Measurements from ENCODE around the gene DDX10. TPM values are rescaled to one million over a fixed set of nuclear protein-coding genes. Genes with fewer than 3 reads are reported as not detected.
"Not testable (repeated sequence)": the region's sequence is repeated elsewhere in the genome, so short reads cannot be mapped to it uniquely, and the experiment has no call there.

Gene DDX10
- total RNA-seq, 1 experiment from 2014 or later: 72.2 TPM

DNA sequence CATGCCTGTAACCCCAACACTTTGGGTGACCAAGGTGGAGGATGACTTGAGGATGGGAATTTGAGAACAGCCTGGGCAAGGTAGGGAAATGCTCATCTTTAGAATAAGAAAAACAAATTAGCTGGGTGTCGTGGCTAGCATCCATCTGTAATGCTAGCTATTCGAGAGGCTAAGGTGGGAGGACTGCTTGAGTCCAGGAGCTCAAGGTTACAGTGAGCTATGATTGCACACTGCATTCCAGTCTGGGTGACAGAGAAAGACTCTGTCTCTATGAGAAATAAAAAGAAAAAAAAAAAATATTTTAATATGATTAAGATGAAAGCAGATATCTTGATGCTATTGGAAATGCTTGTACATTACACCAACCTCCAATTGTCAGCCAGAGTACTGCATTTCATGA lies 28.6 kb upstream of the DDX10 start:
- H3K27ac ChIP-seq (ENCODE audit: low read depth, low read length, poor library complexity, severe bottlenecking): no peak overlapping the region
- no peak for DNase-seq (ENCODE audit: low spot score)
- H3K27me3 ChIP-seq (replicated peaks; ENCODE audit: insufficient read depth, low read depth, low read length, poor library complexity): peaks cover 12% of the 10 kb centered on the region
- no TSS peak for BruUV-seq (replicated peaks)
- intact Hi-C loops (cut with micrococcal nuclease; ENCODE audit: unreplicated experiment): no loop called here
- ChIA-PET POLR2A (ENCODE audit: low non-redundant PET) (no interaction called here), CTCF (no interaction called here)
- TF ChIP-seq, protein P1, sequence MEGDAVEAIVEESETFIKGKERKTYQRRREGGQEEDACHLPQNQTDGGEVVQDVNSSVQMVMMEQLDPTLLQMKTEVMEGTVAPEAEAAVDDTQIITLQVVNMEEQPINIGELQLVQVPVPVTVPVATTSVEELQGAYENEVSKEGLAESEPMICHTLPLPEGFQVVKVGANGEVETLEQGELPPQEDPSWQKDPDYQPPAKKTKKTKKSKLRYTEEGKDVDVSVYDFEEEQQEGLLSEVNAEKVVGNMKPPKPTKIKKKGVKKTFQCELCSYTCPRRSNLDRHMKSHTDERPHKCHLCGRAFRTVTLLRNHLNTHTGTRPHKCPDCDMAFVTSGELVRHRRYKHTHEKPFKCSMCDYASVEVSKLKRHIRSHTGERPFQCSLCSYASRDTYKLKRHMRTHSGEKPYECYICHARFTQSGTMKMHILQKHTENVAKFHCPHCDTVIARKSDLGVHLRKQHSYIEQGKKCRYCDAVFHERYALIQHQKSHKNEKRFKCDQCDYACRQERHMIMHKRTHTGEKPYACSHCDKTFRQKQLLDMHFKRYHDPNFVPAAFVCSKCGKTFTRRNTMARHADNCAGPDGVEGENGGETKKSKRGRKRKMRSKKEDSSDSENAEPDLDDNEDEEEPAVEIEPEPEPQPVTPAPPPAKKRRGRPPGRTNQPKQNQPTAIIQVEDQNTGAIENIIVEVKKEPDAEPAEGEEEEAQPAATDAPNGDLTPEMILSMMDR (conservative IDR thresholded peaks at IDR 0.05; ENCODE audit: low read depth, low read length): no peak
- no peak for TF ChIP-seq EZH2 (IDR thresholded peaks at IDR 0.05; ENCODE audit: borderline replicate concordance, low read depth, low read length, poor library complexity, severe bottlenecking)
- no peaks in the 10 kb centered on the region for H3K9me3 ChIP-seq (ENCODE audit: low read depth, low read length, poor library complexity, severe bottlenecking)
- no peaks in the 10 kb centered on the region for H3K36me3 ChIP-seq (ENCODE audit: insufficient read depth, low read length, poor library complexity, severe bottlenecking)
- H3K4me3 ChIP-seq (ENCODE audit: low read depth, low read length, poor library complexity, severe bottlenecking): no peak overlapping the region
- no peaks in the 10 kb centered on the region for H3K4me1 ChIP-seq (ENCODE audit: insufficient read depth, low read length, poor library complexity, severe bottlenecking)

DNA sequence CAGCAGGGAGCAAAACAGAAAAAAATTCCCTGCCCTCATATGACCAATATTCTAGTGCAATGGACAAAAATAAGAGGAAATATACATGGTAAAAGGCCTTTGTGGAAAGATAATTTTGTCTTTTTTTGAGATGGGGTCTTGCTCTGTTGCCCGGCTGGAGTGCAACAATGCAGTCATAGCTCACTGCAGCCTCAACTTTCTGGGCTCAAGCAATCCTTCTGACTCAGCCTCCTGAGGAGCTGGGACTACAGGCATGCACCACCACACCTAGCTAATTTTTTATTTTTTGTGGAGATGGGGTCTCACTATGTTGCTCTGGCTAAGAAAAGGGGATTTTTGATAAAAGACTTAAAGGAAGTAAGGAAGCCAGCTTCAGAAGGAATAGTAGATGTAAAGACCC lies 25.7 kb upstream of the DDX10 start:
- Histone ChIP-seq H3K4me3 (ENCODE audit: low read depth, low read length, poor library complexity, severe bottlenecking) (no peak overlapping the region), H3K27ac (ENCODE audit: low read depth, low read length, poor library complexity, severe bottlenecking) (no peak overlapping the region), H3K27me3 (replicated peaks; ENCODE audit: insufficient read depth, low read depth, low read length, poor library complexity) (peaks cover 12% of the 10 kb centered on the region), H3K9me3 (ENCODE audit: low read depth, low read length, poor library complexity, severe bottlenecking) (no peaks in the 10 kb centered on the region), H3K4me1 (ENCODE audit: insufficient read depth, low read length, poor library complexity, severe bottlenecking) (no peaks in the 10 kb centered on the region), H3K36me3 (ENCODE audit: insufficient read depth, low read length, poor library complexity, severe bottlenecking) (no peaks in the 10 kb centered on the region)
- intact Hi-C loops (cut with micrococcal nuclease; ENCODE audit: unreplicated experiment): no loop called here
- CTCF ChIA-PET: no interaction called here
- DNase-seq (ENCODE audit: low spot score): no peak
- POLR2A ChIA-PET (ENCODE audit: low non-redundant PET): no interaction called here
- TF ChIP-seq EZH2 (IDR thresholded peaks at IDR 0.05; ENCODE audit: borderline replicate concordance, low read depth, low read length, poor library complexity, severe bottlenecking): no peak
- TF ChIP-seq, protein P1 (conservative IDR thresholded peaks at IDR 0.05; ENCODE audit: low read depth, low read length): no peak
- no TSS peak for BruUV-seq (replicated peaks)

DNA sequence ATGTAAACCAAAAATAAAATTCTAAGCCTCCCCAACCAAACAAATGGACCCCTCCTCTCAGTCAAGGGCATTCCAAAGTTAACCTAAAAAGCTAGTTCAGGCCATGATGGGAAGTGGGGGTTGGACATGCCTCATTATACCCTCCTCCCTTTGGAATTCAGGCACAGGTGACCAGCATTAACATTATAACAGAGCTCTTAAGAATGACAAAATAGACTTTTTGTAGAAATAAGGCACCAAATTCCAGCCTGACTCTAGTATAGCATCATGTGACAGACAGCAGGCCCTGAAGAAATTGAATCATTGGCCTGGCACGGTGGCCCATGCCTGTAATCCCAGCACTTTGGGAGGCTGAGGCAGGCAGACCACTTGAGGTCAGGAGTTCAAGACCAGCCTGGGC lies 23.1 kb upstream of the DDX10 start:
- intact Hi-C loops (cut with micrococcal nuclease; ENCODE audit: unreplicated experiment): loop anchor here (10.0 kb wide), 1 partner anchor 717 kb away; the partner anchor contains the start of gene RAB39A
- CTCF ChIA-PET: not testable (repeated sequence)

DNA sequence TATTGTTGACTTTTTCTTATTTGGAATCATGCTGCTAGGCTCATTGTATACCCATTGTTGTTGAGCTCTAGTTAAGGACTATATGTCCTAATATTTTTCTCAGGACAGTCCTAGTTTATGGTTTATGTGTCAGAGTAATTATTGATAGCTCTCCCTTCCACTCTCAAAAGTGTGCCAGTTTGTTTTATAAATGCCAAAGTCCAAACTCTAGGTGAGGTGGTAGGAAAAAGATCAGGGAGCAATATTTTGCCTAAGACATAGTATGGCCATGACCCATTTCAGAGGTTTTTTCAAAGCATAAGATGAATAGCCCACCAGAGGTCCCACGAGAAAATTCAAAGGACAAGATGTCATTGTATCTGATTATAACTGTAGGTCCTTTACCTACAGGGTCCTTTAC lies 20.9 kb upstream of the DDX10 start:
- H3K4me1 ChIP-seq (ENCODE audit: insufficient read depth, low read length, poor library complexity, severe bottlenecking): no peaks in the 10 kb centered on the region
- no peak for DNase-seq (ENCODE audit: low spot score)
- H3K27me3 ChIP-seq (replicated peaks; ENCODE audit: insufficient read depth, low read depth, low read length, poor library complexity): peaks cover under 1% of the 10 kb centered on the region
- TF ChIP-seq EZH2 (IDR thresholded peaks at IDR 0.05; ENCODE audit: borderline replicate concordance, low read depth, low read length, poor library complexity, severe bottlenecking): no peak
- TF ChIP-seq, protein P1 (conservative IDR thresholded peaks at IDR 0.05; ENCODE audit: low read depth, low read length): no peak
- H3K4me3 ChIP-seq (ENCODE audit: low read depth, low read length, poor library complexity, severe bottlenecking): no peak overlapping the region
- CTCF ChIA-PET: no interaction called here
- no peaks in the 10 kb centered on the region for H3K36me3 ChIP-seq (ENCODE audit: insufficient read depth, low read length, poor library complexity, severe bottlenecking)
- intact Hi-C loops (cut with micrococcal nuclease; ENCODE audit: unreplicated experiment): loop anchor here (10.0 kb wide), 1 partner anchor 719 kb away; the partner anchor contains the start of gene RAB39A
- POLR2A ChIA-PET (ENCODE audit: low non-redundant PET): no interaction called here
- H3K9me3 ChIP-seq (ENCODE audit: low read depth, low read length, poor library complexity, severe bottlenecking): no peaks in the 10 kb centered on the region
- no TSS peak for BruUV-seq (replicated peaks)
- no peak overlapping the region for H3K27ac ChIP-seq (ENCODE audit: low read depth, low read length, poor library complexity, severe bottlenecking)

More for the DNA sequence above, 23.1 kb upstream of the DDX10 start:
- not testable (repeated sequence) for H3K36me3 ChIP-seq (ENCODE audit: insufficient read depth, low read length, poor library complexity, severe bottlenecking); H3K9me3 ChIP-seq (ENCODE audit: low read depth, low read length, poor library complexity, severe bottlenecking); DNase-seq (ENCODE audit: low spot score); H3K27me3 ChIP-seq (replicated peaks; ENCODE audit: insufficient read depth, low read depth, low read length, poor library complexity); H3K4me1 ChIP-seq (ENCODE audit: insufficient read depth, low read length, poor library complexity, severe bottlenecking); H3K27ac ChIP-seq (ENCODE audit: low read depth, low read length, poor library complexity, severe bottlenecking); H3K4me3 ChIP-seq (ENCODE audit: low read depth, low read length, poor library complexity, severe bottlenecking); BruUV-seq (replicated peaks)
- POLR2A ChIA-PET (ENCODE audit: low non-redundant PET): interaction anchor here (0.6 kb wide), 1 partner anchor 746 kb away, joined by 4 read pairs; no protein-coding TSS in a partner anchor

All from A673 (cell line).